ENCODE data around the gene SLC25A21. TPM values are rescaled to one million over a fixed set of nuclear protein-coding genes. Genes with fewer than 3 reads are reported as not detected.

Gene SLC25A21
- total and polyA plus RNA-seq, 7 experiments from 2014 or later = not detected

- Mint-ChIP-seq H3K4me1 (no peaks in the 10 kb centered on the region), H3K27ac (no peak overlapping the region), H3K4me3 (no peak overlapping the region), H3K36me3 (peaks cover 0 to 4% (median 0%) of the 10 kb centered on the region in 5 donors), H3K27me3 (no peaks in the 10 kb centered on the region), H3K9me3 (peaks cover 0 to 14% (median 4%) of the 10 kb centered on the region in 11 donors)
- Histone ChIP-seq H3K4me3 (ENCODE audit: low read length) (no peak overlapping the region), H3K27ac (ENCODE audit: low read depth, low read length) (no peak overlapping the region), H3K36me3 (ENCODE audit: control insufficient read depth in 2 of 3, insufficient read depth in 3 of 3, low read length in 3 of 3) (no peaks in the 10 kb centered on the region), H3K27me3 (ENCODE audit: control insufficient read depth in 2 of 2, insufficient read depth in 2 of 2, low read length in 2 of 2) (no peaks in the 10 kb centered on the region), H3K4me1 (ENCODE audit: control insufficient read depth in 2 of 2, insufficient read depth in 2 of 2, low read length in 2 of 2) (no peaks in the 10 kb centered on the region), H3K9me3 (ENCODE audit: control insufficient read depth in 2 of 3, low read length in 3 of 3) (no peaks in the 10 kb centered on the region)
- no peak for ATAC-seq
- ChIA-PET POLR2A (no interaction called here), CTCF (no interaction called here)
- no peak for DNase-seq
- intact Hi-C loops (cut with micrococcal nuclease) = no loop called here
Measured at GRCh38 chr14:37013078-37013477, 159.3 kb downstream of the SLC25A21 start.

GRCh38 chr14:36998686-36999085 lies 173.7 kb downstream of the SLC25A21 start:
- H3K4me1 ChIP-seq (ENCODE audit: control insufficient read depth in 2 of 2, insufficient read depth in 2 of 2, low read length in 2 of 2) = no peaks in the 10 kb centered on the region
- no peak overlapping the region for H3K4me3 Mint-ChIP-seq
- H3K27ac ChIP-seq (ENCODE audit: low read depth, low read length) = no peak overlapping the region
- H3K9me3 ChIP-seq (ENCODE audit: control insufficient read depth in 2 of 3, low read length in 3 of 3) = no peaks in the 10 kb centered on the region
- intact Hi-C loops (cut with micrococcal nuclease) = no loop called here
- no peak overlapping the region for H3K27ac Mint-ChIP-seq
- CTCF ChIA-PET = no interaction called here
- no peak for ATAC-seq
- POLR2A ChIA-PET = no interaction called here
- no peaks in the 10 kb centered on the region for H3K27me3 ChIP-seq (ENCODE audit: control insufficient read depth in 2 of 2, insufficient read depth in 2 of 2, low read length in 2 of 2)
- DNase-seq = no peak
- H3K4me3 ChIP-seq (ENCODE audit: low read length) = no peak overlapping the region
- no peaks in the 10 kb centered on the region for H3K36me3 Mint-ChIP-seq
- no peaks in the 10 kb centered on the region for H3K4me1 Mint-ChIP-seq
- peaks cover 0 to 25% (median 6%) of the 10 kb centered on the region in 11 donors for H3K9me3 Mint-ChIP-seq
- no peaks in the 10 kb centered on the region for H3K27me3 Mint-ChIP-seq
- H3K36me3 ChIP-seq (ENCODE audit: control insufficient read depth in 2 of 3, insufficient read depth in 3 of 3, low read length in 3 of 3) = no peaks in the 10 kb centered on the region

- Histone ChIP-seq H3K36me3 (ENCODE audit: control insufficient read depth in 2 of 3, insufficient read depth in 3 of 3, low read length in 3 of 3) (no peaks in the 10 kb centered on the region), H3K27me3 (ENCODE audit: control insufficient read depth in 2 of 2, insufficient read depth in 2 of 2, low read length in 2 of 2) (no peaks in the 10 kb centered on the region), H3K9me3 (ENCODE audit: control insufficient read depth in 2 of 3, low read length in 3 of 3) (no peaks in the 10 kb centered on the region), H3K27ac (ENCODE audit: low read depth, low read length) (no peak overlapping the region), H3K4me3 (ENCODE audit: low read length) (no peak overlapping the region), H3K4me1 (ENCODE audit: control insufficient read depth in 2 of 2, insufficient read depth in 2 of 2, low read length in 2 of 2) (no peaks in the 10 kb centered on the region)
- Mint-ChIP-seq H3K4me1 (no peaks in the 10 kb centered on the region), H3K4me3 (no peak overlapping the region), H3K36me3 (no peaks in the 10 kb centered on the region), H3K27ac (no peak overlapping the region), H3K27me3 (no peaks in the 10 kb centered on the region), H3K9me3 (peaks cover 0 to 25% (median 6%) of the 10 kb centered on the region in 11 donors)
- ChIA-PET POLR2A (no interaction called here), CTCF (no interaction called here)
- intact Hi-C loops (cut with micrococcal nuclease) = no loop called here
- ATAC-seq (no peak), DNase-seq (no peak)
Measured at GRCh38 chr14:36997843-36998242, 174.6 kb downstream of the SLC25A21 start.

- H3K4me3 Mint-ChIP-seq = no peak overlapping the region
- H3K4me1 Mint-ChIP-seq = no peaks in the 10 kb centered on the region
- intact Hi-C loops (cut with micrococcal nuclease) = no loop called here
- ATAC-seq (no peak), DNase-seq (no peak)
- POLR2A ChIA-PET = no interaction called here
- no peaks in the 10 kb centered on the region for H3K27me3 Mint-ChIP-seq
- H3K27ac Mint-ChIP-seq = no peak overlapping the region
- no peaks in the 10 kb centered on the region for H3K27me3 ChIP-seq (ENCODE audit: control insufficient read depth in 2 of 2, insufficient read depth in 2 of 2, low read length in 2 of 2)
- H3K9me3 Mint-ChIP-seq = peaks cover 0 to 25% (median 6%) of the 10 kb centered on the region in 11 donors
- H3K36me3 ChIP-seq (ENCODE audit: control insufficient read depth in 2 of 3, insufficient read depth in 3 of 3, low read length in 3 of 3) = no peaks in the 10 kb centered on the region
- H3K4me1 ChIP-seq (ENCODE audit: control insufficient read depth in 2 of 2, insufficient read depth in 2 of 2, low read length in 2 of 2) = no peaks in the 10 kb centered on the region
- CTCF ChIA-PET = no interaction called here
- no peak overlapping the region for H3K27ac ChIP-seq (ENCODE audit: low read depth, low read length)
- no peaks in the 10 kb centered on the region for H3K36me3 Mint-ChIP-seq
- H3K4me3 ChIP-seq (ENCODE audit: low read length) = no peak overlapping the region
- no peaks in the 10 kb centered on the region for H3K9me3 ChIP-seq (ENCODE audit: control insufficient read depth in 2 of 3, low read length in 3 of 3)
Measured at GRCh38 chr14:36996857-36997590, 175.4 kb downstream of the SLC25A21 start.

- no peaks in the 10 kb centered on the region for H3K4me1 Mint-ChIP-seq
- no peaks in the 10 kb centered on the region for H3K27me3 Mint-ChIP-seq
- H3K4me1 ChIP-seq (ENCODE audit: control insufficient read depth in 2 of 2, insufficient read depth in 2 of 2, low read length in 2 of 2) = no peaks in the 10 kb centered on the region
- no peaks in the 10 kb centered on the region for H3K27me3 ChIP-seq (ENCODE audit: control insufficient read depth in 2 of 2, insufficient read depth in 2 of 2, low read length in 2 of 2)
- DNase-seq = no peak
- no peaks in the 10 kb centered on the region for H3K36me3 ChIP-seq (ENCODE audit: control insufficient read depth in 2 of 3, insufficient read depth in 3 of 3, low read length in 3 of 3)
- H3K36me3 Mint-ChIP-seq = no peaks in the 10 kb centered on the region
- H3K27ac Mint-ChIP-seq = no peak overlapping the region
- intact Hi-C loops (cut with micrococcal nuclease) = no loop called here
- no peak overlapping the region for H3K4me3 ChIP-seq (ENCODE audit: low read length)
- no peak overlapping the region for H3K4me3 Mint-ChIP-seq
- ChIA-PET CTCF (no interaction called here), POLR2A (no interaction called here)
- peaks cover 0 to 21% (median 6%) of the 10 kb centered on the region in 11 donors for H3K9me3 Mint-ChIP-seq
- H3K27ac ChIP-seq (ENCODE audit: low read depth, low read length) = no peak overlapping the region
- H3K9me3 ChIP-seq (ENCODE audit: control insufficient read depth in 2 of 3, low read length in 3 of 3) = no peaks in the 10 kb centered on the region
- no peak for ATAC-seq
Measured at GRCh38 chr14:36996133-36996856, 176.1 kb downstream of the SLC25A21 start.

GRCh38 chr14:36989806-36990205 lies 182.6 kb downstream of the SLC25A21 start:
- intact Hi-C loops (cut with micrococcal nuclease) = no loop called here
- CTCF ChIA-PET = no interaction called here
- Mint-ChIP-seq H3K36me3 (no peaks in the 10 kb centered on the region), H3K4me3 (no peak overlapping the region), H3K27ac (no peak overlapping the region), H3K4me1 (no peaks in the 10 kb centered on the region), H3K27me3 (no peaks in the 10 kb centered on the region), H3K9me3 (peaks cover 0 to 6% (median 0%) of the 10 kb centered on the region in 11 donors)
- POLR2A ChIA-PET = no interaction called here
- H3K9me3 ChIP-seq (ENCODE audit: control insufficient read depth in 2 of 3, low read length in 3 of 3) = no peaks in the 10 kb centered on the region
- H3K27me3 ChIP-seq (ENCODE audit: control insufficient read depth in 2 of 2, insufficient read depth in 2 of 2, low read length in 2 of 2) = no peaks in the 10 kb centered on the region
- ATAC-seq = no peak
- H3K27ac ChIP-seq (ENCODE audit: low read depth, low read length) = no peak overlapping the region
- DNase-seq = no peak
- H3K4me3 ChIP-seq (ENCODE audit: low read length) = no peak overlapping the region
- H3K36me3 ChIP-seq (ENCODE audit: control insufficient read depth in 2 of 3, insufficient read depth in 3 of 3, low read length in 3 of 3) = no peaks in the 10 kb centered on the region
- H3K4me1 ChIP-seq (ENCODE audit: control insufficient read depth in 2 of 2, insufficient read depth in 2 of 2, low read length in 2 of 2) = no peaks in the 10 kb centered on the region

GRCh38 chr14:36988989-36989388 lies 183.4 kb downstream of the SLC25A21 start:
- H3K36me3 ChIP-seq (ENCODE audit: control insufficient read depth in 2 of 3, insufficient read depth in 3 of 3, low read length in 3 of 3) = no peaks in the 10 kb centered on the region
- H3K27me3 Mint-ChIP-seq = no peaks in the 10 kb centered on the region
- DNase-seq = no peak
- H3K9me3 Mint-ChIP-seq = peaks cover 0 to 8% (median 0%) of the 10 kb centered on the region in 11 donors
- H3K4me3 Mint-ChIP-seq = no peak overlapping the region
- no peak overlapping the region for H3K27ac ChIP-seq (ENCODE audit: low read depth, low read length)
- intact Hi-C loops (cut with micrococcal nuclease) = no loop called here
- ChIA-PET CTCF (no interaction called here), POLR2A (no interaction called here)
- no peak overlapping the region for H3K27ac Mint-ChIP-seq
- no peaks in the 10 kb centered on the region for H3K27me3 ChIP-seq (ENCODE audit: control insufficient read depth in 2 of 2, insufficient read depth in 2 of 2, low read length in 2 of 2)
- no peak for ATAC-seq
- no peaks in the 10 kb centered on the region for H3K4me1 ChIP-seq (ENCODE audit: control insufficient read depth in 2 of 2, insufficient read depth in 2 of 2, low read length in 2 of 2)
- H3K9me3 ChIP-seq (ENCODE audit: control insufficient read depth in 2 of 3, low read length in 3 of 3) = no peaks in the 10 kb centered on the region
- H3K36me3 Mint-ChIP-seq = no peaks in the 10 kb centered on the region
- H3K4me1 Mint-ChIP-seq = no peaks in the 10 kb centered on the region
- H3K4me3 ChIP-seq (ENCODE audit: low read length) = no peak overlapping the region

Data from naive thymus-derived CD4-positive, alpha-beta T cell (primary cell).